Left ventricle myocardium inferior (tissue), 1 donor: ENCODE results near the gene DAG1. TPM values are rescaled to one million over a fixed set of nuclear protein-coding genes. Genes with fewer than 3 reads are reported as not detected.

Experiments
- DNase-seq: peaks from one replicate; pipeline ENCODE4 v3.0.0-alpha.2; 2020
- H3K27ac ChIP-seq: fragments of 200-600 bp; replicated peaks from 2 replicates; pipeline ENCODE4 v1.8.0; 2021
- H3K27me3 ChIP-seq: fragments of 200-600 bp; 2 replicates; pipeline ENCODE4 v1.8.0; 2021; ENCODE audit warnings: low read depth
- H3K36me3 ChIP-seq: fragments of 200-600 bp; 2 replicates; pipeline ENCODE4 v1.8.0; 2021
- H3K4me1 ChIP-seq: fragments of 200-600 bp; 2 replicates; pipeline ENCODE4 v1.8.0; 2021
- H3K4me3 ChIP-seq: fragments of 200-600 bp; 2 replicates; pipeline ENCODE4 v1.8.0; 2021; ENCODE audit warnings: mild to moderate bottlenecking, moderate library complexity
- H3K9me3 ChIP-seq: fragments of 200-600 bp; replicated peaks from 2 replicates; pipeline ENCODE4 v1.8.0; 2021
- CTCF ChIP-seq: fragments of 200-600 bp; IDR thresholded peaks from 2 replicates; pipeline ENCODE4 v1.8.0; 2021; ENCODE audit warnings: antibody characterized with exemption, mild to moderate bottlenecking, borderline replicate concordance
- intact Hi-C: fragments of 100-400 bp; cut with micrococcal nuclease; formaldehyde crosslinking; loops from one replicate; pipeline ENCODE4 v1.11.0; 2022
- total RNA-seq: library from RNA; stranded (reverse); fragmentation: NEBNext Ultra II Directional; extraction: Animal tissue kit (Norgen Biotek cat#: 25700); gene quantifications from one replicate; pipeline ENCODE4 v1.2.1, GENCODE V29; 2021
- donor health status: DM: no; HTN: yes; CAD: no; lungs with severe emphysema.

The DAG1 gene
- total RNA-seq, 1 donor from 2014 or later: 117 TPM

DNA sequence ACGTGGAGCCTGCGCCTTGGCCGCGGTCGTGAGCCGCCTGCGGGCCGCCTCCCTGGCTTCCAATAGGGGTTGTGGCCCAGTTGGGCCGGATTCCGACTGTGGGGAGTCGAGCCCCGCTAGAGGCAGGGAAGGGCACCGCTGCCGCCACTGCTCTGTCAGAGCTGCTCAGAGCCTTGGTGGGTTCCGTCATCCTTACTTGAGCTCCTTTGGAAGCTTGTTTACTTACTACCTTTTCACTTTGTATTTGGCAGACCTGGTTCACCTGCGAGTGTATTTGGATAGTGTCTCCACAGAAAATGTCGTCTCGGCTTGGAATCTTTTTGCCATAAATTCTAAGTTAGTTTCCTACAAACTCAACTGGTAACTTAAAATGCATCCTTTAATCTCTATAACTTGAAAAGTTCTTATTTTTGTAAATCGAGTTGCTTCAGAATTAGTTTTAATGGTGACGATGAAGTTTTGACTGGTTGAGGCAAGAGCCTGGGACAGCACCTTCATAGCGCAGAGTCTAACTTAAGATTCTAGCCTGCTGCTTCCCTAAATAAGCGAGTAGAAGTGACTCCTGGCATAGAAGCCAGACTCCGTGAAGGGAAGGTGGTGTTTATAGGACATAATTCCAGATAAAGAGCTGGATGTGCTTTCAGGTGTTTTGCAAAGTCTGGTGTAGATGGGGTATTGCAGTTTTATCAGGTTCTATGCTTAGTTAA is 800 bp downstream of the DAG1 start:
- intact Hi-C loops: no loop called here
- no peak for DNase-seq

GRCh38 chr3:49471856-49472495 is 1.9 kb downstream of the DAG1 start:
- H3K27ac ChIP-seq: peak overlapping the region; percentile 99

More for the DNA sequence above, 800 bp downstream of the DAG1 start:
- peak overlapping the region; percentile 94 for H3K4me3 ChIP-seq
- no peak for TF ChIP-seq CTCF
- no peaks in the 10 kb centered on the region for H3K9me3 ChIP-seq
- peaks cover 66% of the 10 kb centered on the region for H3K4me1 ChIP-seq
- H3K36me3 ChIP-seq: peaks cover 4% of the 10 kb centered on the region
- peak overlapping the region; percentile 99 for H3K27ac ChIP-seq
- H3K27me3 ChIP-seq: no peaks in the 10 kb centered on the region

DNA sequence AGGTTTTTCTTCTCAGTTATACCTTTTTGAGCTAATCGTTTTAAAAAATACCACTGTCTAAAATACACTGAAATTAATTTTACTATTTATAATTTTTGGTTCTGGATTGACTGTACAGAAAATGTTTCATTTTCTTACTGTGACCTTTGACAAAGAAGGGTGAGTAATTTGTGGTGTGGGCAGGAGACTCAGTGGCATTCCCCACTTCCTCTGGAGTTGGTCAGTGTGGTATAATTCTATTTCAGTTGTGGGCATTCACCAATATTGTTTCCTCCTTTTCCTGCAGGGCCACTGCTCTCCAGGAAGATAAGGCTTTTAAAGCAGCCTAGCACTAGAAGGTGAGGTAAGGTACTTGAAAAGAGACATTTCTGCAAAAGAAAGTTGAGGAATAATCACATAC is 6.5 kb downstream of the DAG1 start:
- H3K4me1 ChIP-seq: peaks cover 45% of the 10 kb centered on the region
- peaks cover 37% of the 10 kb centered on the region for H3K36me3 ChIP-seq
- no peak for DNase-seq
- intact Hi-C loops: no loop called here
- H3K27ac ChIP-seq: no peak overlapping the region
- H3K27me3 ChIP-seq: no peaks in the 10 kb centered on the region
- H3K9me3 ChIP-seq: no peaks in the 10 kb centered on the region
- H3K4me3 ChIP-seq: no peak overlapping the region
- no peak for TF ChIP-seq CTCF

More at GRCh38 chr3:49471856-49472495, 1.9 kb downstream of the DAG1 start:
- Histone ChIP-seq H3K9me3 (no peaks in the 10 kb centered on the region), H3K36me3 (peaks cover 13% of the 10 kb centered on the region), H3K4me3 (peak overlapping the region; percentile 94), H3K4me1 (peaks cover 71% of the 10 kb centered on the region), H3K27me3 (no peaks in the 10 kb centered on the region)
- intact Hi-C loops: no loop called here
- peak; percentile 43 for DNase-seq
- TF ChIP-seq CTCF: no peak

- Histone ChIP-seq H3K36me3 (peaks cover 21% of the 10 kb centered on the region), H3K27ac (peak overlapping the region; percentile 65), H3K4me1 (peaks cover 52% of the 10 kb centered on the region), H3K9me3 (no peaks in the 10 kb centered on the region), H3K27me3 (no peaks in the 10 kb centered on the region), H3K4me3 (no peak overlapping the region)
- DNase-seq: no peak
- no peak for TF ChIP-seq CTCF
- intact Hi-C loops: no loop called here
These were observed 12.7 kb downstream of the DAG1 start for GRCh38 chr3:49482766-49483165.

GRCh38 chr3:49484471-49484870 is 14.4 kb downstream of the DAG1 start:
- no peak for TF ChIP-seq CTCF
- H3K9me3 ChIP-seq: no peaks in the 10 kb centered on the region
- H3K36me3 ChIP-seq: peaks cover 24% of the 10 kb centered on the region
- H3K4me3 ChIP-seq: no peak overlapping the region
- intact Hi-C loops: no loop called here
- no peak for DNase-seq
- H3K27ac ChIP-seq: peak overlapping the region; percentile 65
- H3K4me1 ChIP-seq: peaks cover 52% of the 10 kb centered on the region
- H3K27me3 ChIP-seq: no peaks in the 10 kb centered on the region
